ENCODE results near the gene ANKRD50.

Gene ANKRD50

DNA sequence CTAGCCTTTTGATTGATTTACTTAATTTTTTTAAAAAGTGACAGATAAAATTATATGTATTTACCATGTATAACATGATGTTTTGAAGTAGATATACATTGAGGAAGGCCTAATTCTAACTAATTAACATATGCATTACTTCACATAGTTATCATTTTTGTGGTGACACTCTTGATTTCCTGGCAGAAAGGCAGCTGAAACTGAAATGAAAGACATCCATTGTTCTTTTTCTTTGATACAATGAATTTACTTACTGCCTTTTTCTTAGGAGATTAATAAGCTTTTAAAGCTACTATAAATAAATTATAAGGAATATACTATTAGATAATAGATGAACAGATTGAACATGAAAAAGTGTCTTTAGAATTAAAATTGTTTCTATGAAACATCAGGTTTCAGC, 26.7 kb downstream of the ANKRD50 start:
- DNase-seq (ENCODE audit: low spot score) = no peak
- CTCF ChIA-PET = interaction anchor here (0.6 to 0.7 kb wide), 2 partner anchors 10 to 14 kb away, joined by 3 to 6 read pairs; no protein-coding TSS in a partner anchor
- no peak overlapping the region for H3K27ac ChIP-seq
- POLR2A ChIA-PET (ENCODE audit: low non-redundant PET) = no interaction called here
- TF ChIP-seq, protein P1, sequence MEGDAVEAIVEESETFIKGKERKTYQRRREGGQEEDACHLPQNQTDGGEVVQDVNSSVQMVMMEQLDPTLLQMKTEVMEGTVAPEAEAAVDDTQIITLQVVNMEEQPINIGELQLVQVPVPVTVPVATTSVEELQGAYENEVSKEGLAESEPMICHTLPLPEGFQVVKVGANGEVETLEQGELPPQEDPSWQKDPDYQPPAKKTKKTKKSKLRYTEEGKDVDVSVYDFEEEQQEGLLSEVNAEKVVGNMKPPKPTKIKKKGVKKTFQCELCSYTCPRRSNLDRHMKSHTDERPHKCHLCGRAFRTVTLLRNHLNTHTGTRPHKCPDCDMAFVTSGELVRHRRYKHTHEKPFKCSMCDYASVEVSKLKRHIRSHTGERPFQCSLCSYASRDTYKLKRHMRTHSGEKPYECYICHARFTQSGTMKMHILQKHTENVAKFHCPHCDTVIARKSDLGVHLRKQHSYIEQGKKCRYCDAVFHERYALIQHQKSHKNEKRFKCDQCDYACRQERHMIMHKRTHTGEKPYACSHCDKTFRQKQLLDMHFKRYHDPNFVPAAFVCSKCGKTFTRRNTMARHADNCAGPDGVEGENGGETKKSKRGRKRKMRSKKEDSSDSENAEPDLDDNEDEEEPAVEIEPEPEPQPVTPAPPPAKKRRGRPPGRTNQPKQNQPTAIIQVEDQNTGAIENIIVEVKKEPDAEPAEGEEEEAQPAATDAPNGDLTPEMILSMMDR (conservative IDR thresholded peaks at IDR 0.05; ENCODE audit: low read depth) = no peak

DNA sequence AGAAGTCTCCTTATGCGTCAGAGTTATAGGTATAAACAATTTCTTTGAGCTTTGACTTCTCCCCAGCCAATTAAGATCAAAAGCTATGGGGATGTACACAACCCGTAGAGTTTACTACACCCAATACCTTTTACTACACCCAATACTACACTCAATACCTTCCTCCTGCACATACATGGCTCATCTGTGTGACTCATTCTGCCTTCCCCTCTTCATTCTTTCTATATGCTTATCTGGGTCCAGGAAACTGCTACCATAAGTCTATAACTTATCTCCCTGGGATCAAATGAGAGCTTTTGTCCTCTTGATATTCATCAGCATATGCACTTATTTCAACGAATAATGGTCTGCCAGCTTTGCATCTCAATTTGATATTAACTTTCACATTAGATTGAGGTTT, 28.2 kb downstream of the ANKRD50 start:
- TF ChIP-seq, protein P1 (conservative IDR thresholded peaks at IDR 0.05; ENCODE audit: low read depth) = no peak
- POLR2A ChIA-PET (ENCODE audit: low non-redundant PET) = no interaction called here
- peak; percentile 3 for DNase-seq (ENCODE audit: low spot score)
- H3K27ac ChIP-seq = no peak overlapping the region
- CTCF ChIA-PET = interaction anchor here (0.5 to 0.7 kb wide), 2 partner anchors 17 to 638 kb away, joined by 3 to 4 read pairs; no protein-coding TSS in a partner anchor

DNA sequence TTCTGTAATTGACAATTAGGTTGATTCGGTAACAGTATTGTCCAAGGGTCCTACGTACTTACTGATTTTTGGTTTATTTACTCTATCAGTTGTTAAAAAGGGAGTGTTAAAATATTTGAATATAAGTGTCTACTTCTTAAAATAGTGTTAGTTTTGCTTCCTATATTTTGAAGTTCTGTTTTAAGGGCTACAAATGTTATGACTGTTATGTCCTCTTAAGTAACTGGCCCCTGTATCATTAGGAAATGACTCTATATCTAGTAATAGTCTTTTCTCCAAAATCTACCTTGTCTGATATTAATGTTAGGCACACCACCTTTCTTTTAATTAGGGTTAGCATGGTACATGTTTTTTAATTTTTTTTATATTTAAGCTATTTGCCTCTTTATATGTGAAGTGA, 30.1 kb downstream of the ANKRD50 start:
- no peak overlapping the region for H3K27ac ChIP-seq
- ChIA-PET CTCF (no interaction called here), POLR2A (ENCODE audit: low non-redundant PET) (no interaction called here)
- DNase-seq (ENCODE audit: low spot score) = no peak
- TF ChIP-seq, protein P1 (conservative IDR thresholded peaks at IDR 0.05; ENCODE audit: low read depth) = no peak

DNA sequence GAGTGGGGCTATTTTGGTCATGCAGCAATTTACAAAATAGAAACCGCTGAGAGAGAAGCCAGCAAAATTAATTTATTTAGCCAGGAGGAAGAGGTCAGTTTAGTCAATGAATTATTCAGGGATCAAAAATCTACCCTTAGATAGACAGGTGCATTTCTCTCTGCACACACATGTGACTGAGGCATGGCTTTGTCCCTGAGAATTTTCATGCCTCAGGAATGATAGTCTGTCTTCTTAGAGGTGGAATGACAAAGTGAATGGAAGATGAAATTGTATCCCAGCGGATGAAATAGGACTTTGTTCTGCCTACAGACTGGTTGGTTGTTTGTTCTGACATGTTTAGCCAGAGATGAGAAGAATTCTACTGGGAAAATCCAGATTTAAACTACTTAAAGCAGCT, 46.0 kb downstream of the ANKRD50 start:
- no peak overlapping the region for H3K27ac ChIP-seq
- no peak for DNase-seq (ENCODE audit: low spot score)
- ChIA-PET POLR2A (ENCODE audit: low non-redundant PET) (no interaction called here), CTCF (no interaction called here)
- TF ChIP-seq, protein P1 (conservative IDR thresholded peaks at IDR 0.05; ENCODE audit: low read depth) = no peak

DNA sequence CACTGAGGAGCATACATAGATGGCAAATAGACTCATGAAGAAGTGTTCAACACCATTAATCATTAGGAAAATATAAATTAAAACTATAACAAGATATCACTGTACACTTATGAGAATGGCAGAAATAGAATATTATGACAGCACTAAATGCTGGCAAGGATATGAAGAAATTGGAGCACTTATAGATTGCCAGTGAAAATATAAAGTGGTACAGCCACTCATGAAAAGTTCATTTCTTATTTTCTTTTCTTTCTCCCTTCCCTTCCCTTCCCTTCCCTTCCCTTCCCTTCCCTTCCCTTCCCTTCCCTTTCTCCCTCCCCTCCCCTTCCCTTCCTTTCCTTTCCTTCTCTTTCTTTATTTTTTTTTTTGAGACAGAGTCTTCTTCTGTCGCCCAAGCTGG, 53.7 kb downstream of the ANKRD50 start:
- no peak for DNase-seq (ENCODE audit: low spot score)
- TF ChIP-seq, protein P1 (conservative IDR thresholded peaks at IDR 0.05; ENCODE audit: low read depth) = no peak
- ChIA-PET CTCF (no interaction called here), POLR2A (ENCODE audit: low non-redundant PET) (no interaction called here)
- no peak overlapping the region for H3K27ac ChIP-seq

DNA sequence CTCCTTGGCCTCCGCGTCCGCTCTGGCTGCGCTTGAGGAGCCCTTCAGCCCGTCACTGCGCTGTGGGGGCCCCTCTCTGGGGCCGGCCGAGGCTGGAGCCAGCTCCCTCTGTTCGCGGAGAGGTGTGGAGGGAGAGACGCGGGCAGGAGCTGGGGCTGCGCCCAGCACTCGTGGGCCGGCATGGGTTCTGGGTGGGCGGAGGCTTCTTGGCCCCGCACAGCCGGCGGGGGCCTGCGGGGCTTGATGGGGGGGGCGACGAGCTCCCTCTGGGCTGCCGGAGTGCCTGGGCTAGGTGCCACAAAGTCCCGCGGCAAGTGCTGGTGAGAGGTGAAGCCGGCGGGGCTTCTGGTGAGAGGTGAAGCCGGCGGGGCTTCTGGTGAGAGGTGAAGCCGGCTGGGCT, 61.9 kb downstream of the ANKRD50 start:
- no peak overlapping the region; the same call in 1 of the 2 replicates for H3K27ac ChIP-seq
- TF ChIP-seq, protein P1 (conservative IDR thresholded peaks at IDR 0.05; ENCODE audit: low read depth) = no peak
- POLR2A ChIA-PET (ENCODE audit: low non-redundant PET) = no interaction called here
- no peak for DNase-seq (ENCODE audit: low spot score)
- CTCF ChIA-PET = no interaction called here

DNA sequence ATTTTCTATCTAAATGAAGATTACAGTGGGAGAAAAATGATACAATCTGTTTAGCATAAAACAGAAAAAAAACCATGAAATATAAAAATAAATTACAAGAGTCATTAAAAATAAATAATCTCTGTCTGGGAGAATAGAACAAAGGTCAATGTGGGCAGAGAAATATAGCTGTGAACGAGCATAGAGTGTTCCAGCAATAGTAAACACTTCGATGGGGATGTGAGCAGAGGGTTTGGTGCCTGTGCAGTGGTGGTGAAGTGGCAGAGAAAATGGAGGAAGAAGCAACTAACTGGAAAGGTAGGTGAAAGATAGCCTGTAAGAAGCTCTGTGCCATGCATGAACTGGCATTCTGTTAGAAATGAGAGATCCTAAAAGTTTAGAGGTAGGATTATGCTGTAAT, 64.9 kb downstream of the ANKRD50 start:
- no peak for DNase-seq (ENCODE audit: low spot score)
- no peak overlapping the region for H3K27ac ChIP-seq
- POLR2A ChIA-PET (ENCODE audit: low non-redundant PET) = no interaction called here
- CTCF ChIA-PET = no interaction called here
- TF ChIP-seq, protein P1 (conservative IDR thresholded peaks at IDR 0.05; ENCODE audit: low read depth) = no peak

All from RWPE1 (cell line).